ENCODE results near the gene KATNB1.
A peak's percentile ranks its signal among the peaks of the same experiment; 100 is the strongest.

Gene KATNB1

GRCh38 chr16:57735755-57736418 lies at the start of gene KATNB1:
Gene KATNB1, plus strand, starts transcription at chr16:57735770. Its CDS starts 1,474 bp downstream, at chr16:57737244.
- no peak for DNase-seq

GRCh38 chr16:57686577-57686976 lies 49.0 kb upstream of the KATNB1 start:
- DNase-seq = no peak

- DNase-seq = no peak
Measured at GRCh38 chr16:57687363-57687929, 48.1 kb upstream of the KATNB1 start.

GRCh38 chr16:57688487-57688986 lies 47.0 kb upstream of the KATNB1 start:
- DNase-seq = no peak

GRCh38 chr16:57688987-57689761 lies 46.4 kb upstream of the KATNB1 start:
- no peak for DNase-seq

- DNase-seq = peak; percentile 55 to 77
Measured at GRCh38 chr16:57689762-57690558, 45.6 kb upstream of the KATNB1 start.

GRCh38 chr16:57690782-57691471 lies 44.6 kb upstream of the KATNB1 start:
- no peak for DNase-seq

- DNase-seq = no peak
Measured at GRCh38 chr16:57692636-57693035, 42.9 kb upstream of the KATNB1 start.

GRCh38 chr16:57693550-57693949 lies 42.0 kb upstream of the KATNB1 start:
- no peak for DNase-seq

- no peak for DNase-seq
Measured at GRCh38 chr16:57694231-57694724, 41.3 kb upstream of the KATNB1 start.

GRCh38 chr16:57694725-57695679 lies 40.6 kb upstream of the KATNB1 start, which contains the start of gene DRC7:
Gene DRC7, plus strand, starts transcription at chr16:57694806. Its CDS starts 3,144 bp downstream, at chr16:57697950.
- peak; percentile 44 to 70 for DNase-seq

- no peak for DNase-seq
Measured at GRCh38 chr16:57695680-57696069, 39.9 kb upstream of the KATNB1 start.

GRCh38 chr16:57696240-57696639 lies 39.3 kb upstream of the KATNB1 start:
- DNase-seq = no peak

- no peak for DNase-seq
Measured at GRCh38 chr16:57697896-57698537, 37.6 kb upstream of the KATNB1 start.

- DNase-seq = no peak
Measured at GRCh38 chr16:57698812-57699405, 36.7 kb upstream of the KATNB1 start.

GRCh38 chr16:57699481-57699880 lies 36.1 kb upstream of the KATNB1 start:
- no peak for DNase-seq

- DNase-seq = no peak
Measured at GRCh38 chr16:57699899-57700298, 35.7 kb upstream of the KATNB1 start.

- DNase-seq = no peak
Measured at GRCh38 chr16:57700781-57701551, 34.6 kb upstream of the KATNB1 start.

GRCh38 chr16:57701759-57702371 lies 33.7 kb upstream of the KATNB1 start:
- no peak for DNase-seq

Data from CD4-positive, alpha-beta T cell treated with Interleukin-4 for 1 hour (primary cell).